SK-N-MC (cell line): Measurements from ENCODE around the gene HINT2.

Experiments
- EZH2 ChIP-seq: fragments of 200-600 bp; sonication (generic); IDR thresholded peaks from one replicate; pipeline ENCODE4 v1.6.1; 2017; ENCODE audit warnings: antibody characterized with exemption
- FOXP2 ChIP-seq: optimal IDR thresholded peaks from 2 replicates; pipeline ENCODE3; 2011; ENCODE audit warnings: mild to moderate bottlenecking, moderate library complexity; ENCODE audit not compliant: insufficient read depth; ENCODE audit errors: extremely low read length, control extremely low read depth
- POLR2AphosphoS5 ChIP-seq: IDR thresholded peaks from 2 replicates; pipeline ENCODE4 v1.6.1; 2012; ENCODE audit warnings: mild to moderate bottlenecking, low read depth, low read length, borderline replicate concordance

GRCh38 chr9:35854091-35854762 is 39.4 kb upstream of the HINT2 start:
- TF ChIP-seq EZH2, result no peak
- TF ChIP-seq POLR2AphosphoS5, result no peak
- TF ChIP-seq FOXP2, result no peak
